ENCODE data around the gene NDUFB2.

NDUFB2 gene

DNA sequence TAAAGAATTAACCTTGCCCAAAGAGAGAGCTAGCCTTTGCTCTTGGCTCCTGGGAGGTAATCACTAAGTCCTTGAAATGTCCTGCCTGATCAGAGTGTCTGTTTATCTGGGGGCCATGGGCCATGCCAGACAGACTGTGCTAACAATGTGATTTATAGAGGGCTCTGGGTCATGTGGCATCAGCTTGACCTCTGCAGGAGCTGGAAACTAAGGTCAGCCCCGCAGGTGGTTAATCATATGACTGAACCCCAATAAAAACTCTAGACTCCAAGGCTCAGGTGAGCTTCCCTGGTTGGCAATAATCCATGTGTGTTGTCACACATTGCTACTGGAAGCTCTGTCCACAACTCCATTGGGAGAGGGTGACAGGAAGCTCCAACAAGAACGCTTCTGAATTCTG lies 47.5 kb downstream of the NDUFB2 start:
- FAIRE-seq (no peak), DNase-seq (ENCODE audit: insufficient read length, low spot score) (no peak)
- TF ChIP-seq, protein P1, sequence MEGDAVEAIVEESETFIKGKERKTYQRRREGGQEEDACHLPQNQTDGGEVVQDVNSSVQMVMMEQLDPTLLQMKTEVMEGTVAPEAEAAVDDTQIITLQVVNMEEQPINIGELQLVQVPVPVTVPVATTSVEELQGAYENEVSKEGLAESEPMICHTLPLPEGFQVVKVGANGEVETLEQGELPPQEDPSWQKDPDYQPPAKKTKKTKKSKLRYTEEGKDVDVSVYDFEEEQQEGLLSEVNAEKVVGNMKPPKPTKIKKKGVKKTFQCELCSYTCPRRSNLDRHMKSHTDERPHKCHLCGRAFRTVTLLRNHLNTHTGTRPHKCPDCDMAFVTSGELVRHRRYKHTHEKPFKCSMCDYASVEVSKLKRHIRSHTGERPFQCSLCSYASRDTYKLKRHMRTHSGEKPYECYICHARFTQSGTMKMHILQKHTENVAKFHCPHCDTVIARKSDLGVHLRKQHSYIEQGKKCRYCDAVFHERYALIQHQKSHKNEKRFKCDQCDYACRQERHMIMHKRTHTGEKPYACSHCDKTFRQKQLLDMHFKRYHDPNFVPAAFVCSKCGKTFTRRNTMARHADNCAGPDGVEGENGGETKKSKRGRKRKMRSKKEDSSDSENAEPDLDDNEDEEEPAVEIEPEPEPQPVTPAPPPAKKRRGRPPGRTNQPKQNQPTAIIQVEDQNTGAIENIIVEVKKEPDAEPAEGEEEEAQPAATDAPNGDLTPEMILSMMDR (IDR thresholded peaks at IDR 0.05; ENCODE audit: insufficient read depth, missing control alignments): no peak

DNA sequence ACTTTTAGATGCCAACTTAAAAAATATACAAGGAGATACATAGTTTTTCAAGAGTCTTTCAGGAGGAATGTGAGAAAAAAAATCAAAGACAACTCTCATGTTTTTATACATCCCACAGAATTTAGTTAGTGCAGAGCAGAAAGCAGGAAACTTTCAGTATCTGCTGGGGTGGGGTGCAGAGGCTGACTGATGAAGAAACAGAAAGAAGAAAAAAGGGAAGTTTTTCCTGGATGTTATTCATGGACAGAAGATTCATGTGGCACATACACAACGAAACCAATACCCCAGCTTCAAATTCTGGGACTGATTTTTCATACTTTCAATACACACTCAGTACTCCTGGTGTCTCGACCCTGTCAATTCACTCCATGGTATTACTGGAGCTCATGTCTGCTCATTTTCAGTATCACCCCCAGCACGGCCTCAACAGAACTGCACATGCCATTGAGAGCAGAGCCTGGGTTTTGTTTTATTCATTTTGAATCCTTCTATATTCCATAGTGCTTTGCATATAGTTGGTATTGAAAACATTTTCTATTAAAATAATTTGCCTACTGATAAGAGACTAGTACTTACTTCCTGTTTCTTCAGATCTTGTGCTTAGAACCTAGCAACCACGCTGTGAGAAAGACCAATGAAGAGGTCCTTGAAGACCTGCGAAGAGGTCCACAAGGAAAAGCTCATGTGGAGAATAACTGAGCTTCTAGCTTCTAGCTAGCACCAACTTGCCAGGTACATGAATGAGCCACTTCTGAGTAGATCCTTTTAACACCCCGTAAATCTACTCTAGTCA lies 49.0 kb downstream of the NDUFB2 start:
- TF ChIP-seq, protein P1 (IDR thresholded peaks at IDR 0.05; ENCODE audit: insufficient read depth, missing control alignments): no peak
- no peak for DNase-seq (ENCODE audit: insufficient read length, low spot score)
- FAIRE-seq: no peak

DNA sequence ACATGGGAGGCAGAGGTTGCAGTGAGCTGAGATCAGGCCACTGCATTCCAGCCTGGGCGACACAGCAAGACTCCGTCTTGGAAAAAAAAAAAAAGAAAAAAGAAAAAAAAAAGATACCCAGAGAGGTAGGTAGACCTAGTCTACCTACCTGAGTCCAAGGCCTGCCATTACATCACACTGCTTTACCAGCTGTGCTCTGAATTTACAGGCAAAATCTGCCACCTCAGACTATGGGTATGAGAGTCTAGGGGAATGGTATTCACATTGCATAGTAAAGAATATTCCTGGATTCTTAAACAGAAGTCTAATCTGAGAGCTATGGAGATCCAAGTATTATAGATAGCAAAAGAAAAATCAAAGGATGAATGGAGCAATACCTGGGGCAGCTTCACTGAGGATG lies 50.2 kb downstream of the NDUFB2 start:
- TF ChIP-seq, protein P1 (IDR thresholded peaks at IDR 0.05; ENCODE audit: insufficient read depth, missing control alignments): no peak
- no peak for DNase-seq (ENCODE audit: insufficient read length, low spot score)
- no peak for FAIRE-seq

DNA sequence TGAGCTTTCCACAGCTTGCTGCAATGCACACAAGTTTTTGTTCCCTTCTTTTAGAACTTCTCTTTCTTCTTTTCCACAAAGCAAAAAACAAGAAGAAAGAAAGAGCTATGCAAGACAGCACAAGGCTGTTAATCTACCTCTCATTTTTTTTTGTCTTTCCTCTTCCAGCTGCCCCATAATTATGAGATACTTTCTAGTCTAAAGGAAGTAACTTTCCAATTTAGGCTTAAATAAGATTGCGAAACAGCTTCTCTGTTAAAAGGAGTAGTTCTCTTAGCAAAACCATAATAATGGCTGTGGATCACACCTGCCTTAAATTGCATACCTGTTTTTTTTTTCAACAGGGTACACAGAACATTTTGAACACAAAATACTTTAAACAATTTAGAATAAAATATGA lies 56.0 kb downstream of the NDUFB2 start:
- TF ChIP-seq, protein P1 (IDR thresholded peaks at IDR 0.05; ENCODE audit: insufficient read depth, missing control alignments): no peak
- FAIRE-seq: no peak

DNA sequence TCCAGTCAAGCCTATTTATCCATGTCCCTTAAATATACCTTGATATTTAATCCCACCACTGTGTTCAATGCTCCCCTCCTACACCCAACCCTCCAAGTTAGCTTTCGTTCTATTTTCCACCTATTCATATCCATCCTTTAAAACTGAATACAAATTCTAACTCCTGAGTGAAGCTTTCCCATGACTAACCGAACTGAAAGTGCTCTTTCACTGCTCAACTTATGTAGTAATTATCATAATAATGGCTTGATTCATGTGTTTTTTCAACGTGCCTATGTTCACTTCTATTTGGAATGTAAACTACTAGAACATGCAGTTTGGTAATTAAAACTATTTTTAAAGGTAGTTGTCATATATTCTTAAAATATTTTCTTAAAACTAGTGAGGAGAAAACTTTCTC lies 58.0 kb downstream of the NDUFB2 start:
- FAIRE-seq (no peak), DNase-seq (ENCODE audit: insufficient read length, low spot score) (no peak)
- TF ChIP-seq, protein P1 (IDR thresholded peaks at IDR 0.05; ENCODE audit: insufficient read depth, missing control alignments): no peak

More for the DNA sequence above, 56.0 kb downstream of the NDUFB2 start:
- no peak for DNase-seq (ENCODE audit: insufficient read length, low spot score)
